T-helper 22 cell (primary cell): Measurements from ENCODE around the gene ARID3A.
"Not testable (repeated sequence)": the region's sequence is repeated elsewhere in the genome, so short reads cannot be mapped to it uniquely, and the experiment has no call there.

ENCODE experiments used
- DNase-seq: peaks from one replicate; pipeline ENCODE4 v3.0.0-alpha.2; 2020; ENCODE audit warnings: low read depth

Gene ARID3A

DNA sequence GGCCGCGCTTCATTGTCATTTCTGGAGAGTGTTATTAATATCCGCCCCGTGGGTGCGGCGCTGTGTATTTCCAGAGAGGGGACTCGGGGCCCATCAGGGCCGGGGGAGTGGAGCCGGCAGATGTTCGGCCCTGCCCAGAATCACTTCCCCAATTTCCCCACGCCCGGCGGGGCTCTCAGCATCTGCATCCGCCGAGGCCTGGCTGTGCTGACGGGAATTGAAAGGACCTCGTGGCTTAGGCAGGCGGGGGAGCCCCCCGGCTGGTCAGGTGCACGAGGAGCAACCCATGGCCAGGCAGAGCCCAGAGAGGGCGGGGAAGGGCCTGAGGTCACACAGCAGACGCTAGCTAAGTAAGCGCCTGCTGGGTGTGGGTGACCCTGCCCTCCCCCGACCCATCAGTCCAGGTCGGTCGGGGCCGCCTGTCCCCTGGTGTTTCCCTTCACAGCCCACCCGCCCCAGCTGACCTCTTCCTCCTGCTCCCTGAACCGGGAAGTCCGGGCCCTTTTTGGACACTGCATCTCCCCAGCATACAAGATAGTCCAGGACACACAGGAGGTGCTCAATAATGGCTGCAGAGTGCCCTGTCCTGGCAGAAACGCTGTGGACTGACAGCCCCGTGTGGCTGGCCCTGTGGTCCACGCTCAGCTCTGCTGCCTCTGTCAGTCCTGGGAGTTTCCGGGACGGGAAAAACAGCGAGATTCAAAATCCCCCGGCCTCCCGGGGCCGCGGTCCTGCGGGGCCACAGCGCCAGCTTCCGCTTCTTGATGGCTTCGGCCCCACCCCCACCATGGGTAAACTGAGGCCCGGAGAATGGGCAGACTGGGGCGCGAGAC, 22.1 kb downstream of the ARID3A start:
- DNase-seq, result no peak

DNA sequence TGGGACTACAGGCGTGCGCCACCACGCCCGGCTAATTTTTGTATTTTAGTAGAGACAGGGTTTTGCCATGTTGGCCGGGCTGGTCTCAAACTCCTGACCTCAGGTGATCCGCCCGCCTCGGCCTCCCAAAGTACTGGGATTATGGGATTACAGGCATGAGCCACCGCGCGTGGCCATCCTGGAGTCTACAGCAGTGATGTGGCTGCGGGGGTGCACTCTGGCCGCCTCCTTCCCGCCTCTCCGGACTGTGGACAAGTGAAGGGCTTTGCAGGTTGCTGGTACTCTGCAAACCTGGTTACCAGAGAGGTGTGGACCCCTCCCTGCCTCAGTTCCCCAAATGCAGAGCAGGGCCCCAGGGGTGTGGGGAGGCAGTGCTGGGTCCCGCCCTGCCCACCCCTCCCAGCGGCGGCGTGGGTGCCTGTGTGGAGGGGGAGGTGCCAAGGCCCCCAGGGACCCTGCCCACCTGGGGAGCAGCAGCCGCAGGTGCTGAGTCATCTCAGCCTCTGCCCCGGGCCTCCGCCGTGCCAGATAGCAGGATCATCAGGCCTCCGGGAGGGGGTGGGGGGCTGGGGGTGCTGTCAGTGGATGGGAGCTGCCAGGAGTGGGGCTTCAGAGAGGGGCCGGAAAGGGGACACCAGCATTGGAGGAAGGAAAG, 23.1 kb downstream of the ARID3A start:
- DNase-seq, result no peak

DNA sequence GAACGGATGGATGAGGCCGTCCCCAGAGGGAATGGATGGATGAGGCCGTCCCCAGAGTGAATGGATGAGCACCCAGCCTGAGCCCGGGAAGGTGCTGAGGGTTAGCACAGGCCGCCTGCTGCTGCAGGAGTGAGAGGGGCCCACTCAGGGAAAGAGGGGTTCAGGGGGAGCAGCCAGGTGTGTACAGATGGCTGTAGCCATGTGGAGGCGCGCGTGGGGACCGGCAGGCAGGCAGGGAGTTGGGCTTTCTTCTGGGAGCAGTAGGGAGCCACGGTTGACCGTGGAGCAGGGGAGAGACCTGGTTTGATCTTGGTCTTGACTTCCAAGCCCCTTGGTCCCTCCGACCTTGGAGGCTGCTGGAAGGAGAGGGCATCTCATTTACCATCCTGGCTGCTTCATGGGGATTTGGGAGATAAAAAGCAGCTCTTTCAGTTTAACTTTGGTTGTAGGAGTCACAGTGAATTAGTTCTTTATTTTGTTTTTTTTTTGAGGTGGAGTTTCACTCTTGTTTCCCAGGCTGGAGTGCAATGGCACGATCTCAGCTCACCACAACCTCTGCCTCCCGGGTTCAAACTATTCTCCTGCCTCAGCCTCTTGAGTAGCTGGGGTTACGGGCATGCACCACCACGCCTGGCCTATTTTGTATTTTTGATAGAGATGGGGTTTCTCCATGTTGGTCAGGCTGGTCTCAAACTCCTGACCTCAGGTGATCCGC, 24.7 kb downstream of the ARID3A start:
- no peak for DNase-seq

DNA sequence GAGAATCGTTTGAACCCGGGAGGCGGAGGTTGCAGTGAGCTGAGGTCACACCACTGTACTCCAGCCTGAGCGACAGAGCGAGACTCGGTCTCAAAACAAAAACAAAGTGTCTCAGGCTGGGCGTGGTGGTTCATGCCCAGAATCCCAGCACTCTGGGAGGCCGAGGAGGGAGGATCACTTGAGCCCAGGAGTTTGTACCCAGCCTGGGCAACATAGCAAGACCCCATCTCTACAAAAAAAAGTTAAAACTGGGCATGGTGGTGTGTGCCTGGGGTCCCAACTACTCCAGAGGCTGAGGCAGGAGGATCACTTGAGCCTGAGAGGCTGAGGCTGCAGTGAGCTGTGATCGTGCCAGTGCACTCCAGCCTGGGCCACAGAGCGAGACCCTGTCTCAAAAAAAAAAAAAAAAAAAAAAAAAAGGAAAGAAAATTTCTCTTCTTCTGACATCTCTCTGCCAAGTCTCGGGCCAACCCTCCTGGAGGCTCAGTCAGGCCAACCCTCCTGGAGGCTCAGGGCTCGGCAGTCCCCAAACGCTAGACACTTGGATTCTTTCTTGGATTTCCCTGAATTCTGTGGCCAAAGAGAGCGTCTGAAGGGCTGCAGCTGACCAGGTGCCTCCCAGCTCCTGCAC, 26.3 kb downstream of the ARID3A start:
- no peak for DNase-seq

DNA sequence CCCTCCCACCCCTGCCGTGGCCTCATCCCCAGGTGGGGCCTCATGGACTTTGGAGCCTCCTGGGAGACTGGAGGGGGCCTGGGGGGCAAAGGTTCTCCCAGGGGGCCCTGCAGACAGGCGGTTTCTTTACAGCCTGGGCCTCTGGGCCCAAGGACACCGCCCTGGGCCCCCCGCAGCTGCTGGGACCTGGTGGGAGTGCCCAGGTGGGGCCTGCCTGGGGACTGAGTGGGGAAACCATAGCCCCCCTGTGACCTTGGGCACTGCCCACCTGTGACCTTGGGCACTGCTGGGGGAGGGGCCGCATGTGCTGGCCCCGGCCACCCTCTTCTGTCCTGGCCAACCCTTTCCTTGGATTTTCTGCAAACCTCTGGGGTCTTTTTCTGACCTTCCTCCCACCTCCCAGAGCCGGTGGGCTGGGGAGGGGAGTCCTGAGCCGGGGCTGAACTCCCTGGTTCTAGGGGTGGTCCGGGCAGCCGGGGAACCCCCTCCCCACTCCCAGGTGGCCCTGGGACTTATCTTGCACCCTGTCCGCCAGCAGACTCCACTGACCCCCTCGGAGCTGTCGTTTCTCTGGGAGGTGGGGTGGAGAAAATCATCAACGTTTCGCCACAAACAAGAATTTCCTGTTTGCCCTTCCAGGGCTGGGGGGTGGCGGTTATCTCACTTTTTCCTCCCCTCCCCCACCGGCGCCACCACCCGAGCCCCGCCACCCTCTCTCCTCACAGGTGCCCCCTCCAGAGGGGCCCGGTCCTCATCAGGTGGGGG, 27.0 kb downstream of the ARID3A start:
- no peak for DNase-seq

DNA sequence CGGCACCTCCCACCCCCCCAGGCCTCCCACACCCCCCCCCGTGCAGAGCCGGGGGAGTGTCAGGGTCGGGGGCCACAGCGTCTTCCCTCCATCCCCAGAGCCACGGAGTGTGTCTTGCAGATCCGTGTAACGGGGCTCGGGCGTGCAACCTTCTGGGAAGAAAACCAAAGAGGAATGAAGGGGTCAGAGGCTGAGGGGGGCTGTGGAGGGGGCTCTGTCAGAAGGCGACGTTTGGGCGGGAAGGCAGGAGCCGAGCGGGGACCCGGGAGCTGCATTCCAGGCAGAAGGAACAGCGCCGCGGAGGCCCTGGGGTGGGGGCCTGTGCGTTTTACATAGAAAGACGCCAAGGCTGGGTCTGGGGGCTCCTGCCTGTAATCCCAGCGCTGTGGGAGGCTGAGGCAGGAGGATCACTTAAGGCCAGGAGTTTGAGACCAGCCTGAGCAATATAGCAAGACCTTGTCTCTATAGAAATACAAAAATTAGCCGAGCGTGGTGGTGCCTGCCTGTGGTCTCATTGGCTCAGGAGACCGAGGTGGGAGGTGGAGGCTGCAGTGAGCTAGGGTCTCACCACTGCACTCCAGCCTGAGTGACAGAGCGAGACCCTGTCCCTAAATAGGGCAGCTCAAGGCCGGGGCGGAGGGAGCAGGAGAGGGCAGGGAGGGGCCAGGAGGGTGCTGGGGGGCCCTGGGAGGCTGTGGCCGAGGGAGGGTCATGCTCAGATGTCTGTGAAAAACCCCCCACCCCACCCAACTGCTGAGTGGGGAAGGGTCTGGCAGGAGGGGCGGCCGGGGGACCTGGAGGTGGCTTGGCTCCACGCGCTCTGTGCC, 27.8 kb downstream of the ARID3A start:
- DNase-seq, result no peak

DNA sequence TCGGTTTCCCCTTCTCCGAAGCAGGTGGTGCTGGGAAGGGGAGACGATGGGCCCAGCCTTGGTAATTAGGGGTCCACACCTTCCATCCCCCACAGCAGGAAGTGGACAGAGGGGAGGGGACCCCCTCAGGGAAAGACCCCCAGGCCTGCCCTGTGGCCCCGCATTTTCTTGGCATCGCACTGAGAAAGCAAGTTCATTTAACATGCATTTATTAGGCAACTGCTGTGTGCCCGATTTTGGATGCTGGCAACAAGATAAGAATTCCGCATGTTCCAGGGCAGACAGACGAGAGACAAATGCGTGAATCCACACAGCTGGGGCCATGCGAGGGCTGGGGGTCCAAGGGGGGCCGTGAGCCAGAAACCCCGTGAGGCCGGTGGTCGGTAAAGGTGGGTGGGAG, 28.4 kb downstream of the ARID3A start:
- DNase-seq, result no peak

DNA sequence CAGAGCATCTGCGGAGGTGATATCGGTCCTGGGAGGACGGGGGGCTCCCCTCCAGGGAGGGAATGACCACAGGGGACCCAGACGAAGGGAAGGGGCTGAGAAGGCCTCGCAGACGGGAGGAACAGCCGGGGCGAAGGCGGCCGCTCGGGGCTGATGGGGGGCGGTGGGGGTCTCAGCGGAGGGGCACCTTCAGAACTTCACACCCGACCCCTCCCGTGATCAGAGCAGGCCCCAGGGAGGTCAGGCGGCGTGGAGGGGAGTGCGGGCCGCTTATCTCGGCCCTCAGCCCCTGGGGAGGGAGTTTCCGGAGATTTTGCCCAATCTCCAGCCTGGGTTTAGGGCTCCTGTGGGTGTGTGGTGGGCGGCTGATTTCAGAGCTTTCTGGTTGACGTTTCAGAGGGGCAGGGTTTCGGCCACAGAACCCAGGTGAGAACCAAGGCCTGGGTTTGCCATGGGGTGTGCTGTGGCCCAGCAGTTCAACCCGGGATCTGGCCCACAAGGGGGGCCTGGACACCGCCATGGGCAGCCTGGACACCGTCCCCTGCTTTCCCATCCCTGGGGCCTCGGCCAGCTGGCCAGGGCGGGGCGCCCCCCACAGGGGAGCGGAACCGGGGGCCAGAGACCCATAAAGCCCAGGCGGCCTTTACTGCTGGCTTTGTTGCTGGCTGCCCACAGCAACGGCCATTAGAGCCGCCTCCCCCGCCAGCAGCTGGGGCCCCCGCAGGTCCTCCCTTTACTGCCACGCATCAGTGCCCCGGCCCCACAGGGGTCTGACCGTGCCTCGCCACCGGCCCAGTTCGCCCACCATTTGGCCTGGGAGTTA, 29.0 kb downstream of the ARID3A start:
- no peak for DNase-seq

DNA sequence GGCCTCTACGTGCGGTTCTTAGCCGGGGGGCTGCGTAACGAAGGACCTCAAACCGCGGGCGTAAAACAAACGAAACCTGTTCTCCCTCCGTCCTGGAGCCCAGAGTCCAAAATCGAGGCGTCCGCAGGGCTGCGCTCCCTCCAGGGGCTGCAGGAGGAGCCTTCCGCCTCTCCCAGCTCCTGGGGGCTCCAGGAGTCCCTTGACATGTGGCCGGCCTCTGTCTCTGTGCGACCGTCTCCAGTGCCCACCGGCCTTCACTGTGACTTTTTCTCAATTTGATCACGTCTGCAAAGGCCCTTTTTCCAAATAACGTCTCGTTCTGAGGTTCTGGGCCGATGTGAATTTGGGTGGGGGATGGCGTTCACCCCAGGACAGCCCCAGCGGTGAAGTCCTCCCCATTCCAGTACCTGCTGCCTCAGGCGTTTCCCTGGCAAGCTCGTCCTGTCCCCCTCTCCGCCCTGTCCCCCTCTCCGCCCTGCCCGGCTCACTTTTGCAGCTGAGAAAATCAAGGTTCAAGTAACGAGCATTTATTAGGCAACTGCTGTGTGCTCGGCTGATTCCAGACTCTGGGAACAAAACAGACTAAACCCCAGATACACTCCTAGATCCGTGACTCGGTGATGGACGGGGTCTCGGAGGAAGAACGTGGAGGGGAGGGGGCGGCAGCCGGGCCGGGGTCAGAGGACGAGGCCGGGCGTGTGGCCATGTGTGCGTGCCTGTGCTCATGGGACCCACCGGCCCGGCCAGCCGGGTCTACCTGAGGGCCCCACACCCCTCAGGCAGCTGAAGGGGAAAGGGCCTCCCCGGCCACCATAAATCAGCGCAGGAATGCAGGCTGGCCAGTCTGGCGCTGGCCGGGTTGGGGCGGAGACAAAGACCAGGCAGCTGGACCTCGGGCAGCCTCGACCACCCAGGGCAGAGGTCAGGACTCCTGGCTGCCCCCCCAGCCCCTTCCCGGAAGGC, 30.2 kb downstream of the ARID3A start:
- no peak for DNase-seq

DNA sequence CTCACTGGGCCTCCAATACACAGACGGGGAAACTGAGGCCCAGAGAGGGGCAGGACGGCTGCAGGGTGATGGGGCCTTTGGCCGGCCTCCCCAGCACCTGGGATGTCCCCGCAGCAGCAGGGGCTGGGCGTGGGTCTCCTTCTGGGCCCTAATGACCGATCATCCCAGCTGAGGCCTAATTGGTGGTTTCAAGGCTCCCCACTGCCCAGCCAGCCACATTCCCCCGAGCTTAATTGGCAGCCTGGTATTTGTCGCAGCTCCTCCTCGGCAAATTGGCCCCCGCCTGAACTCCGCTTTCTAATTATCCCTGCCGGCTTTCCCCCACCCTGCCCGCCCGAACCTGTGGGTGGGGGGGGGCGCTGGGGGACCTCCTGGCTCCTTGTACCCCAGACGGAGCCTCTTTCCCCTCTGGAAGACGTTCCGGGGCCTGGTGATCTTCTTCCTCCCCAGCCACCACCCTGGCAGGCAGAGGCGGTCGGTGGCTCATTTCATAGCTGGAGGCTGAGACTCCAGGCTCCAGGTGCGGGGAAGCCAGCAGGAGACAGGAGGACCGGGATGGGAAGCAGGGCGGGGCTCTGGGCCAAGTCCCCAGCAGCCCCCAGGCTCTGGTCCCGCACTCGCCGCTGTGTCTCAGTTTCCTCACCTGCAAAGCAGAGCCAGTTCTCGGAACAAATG, 31.1 kb downstream of the ARID3A start:
- DNase-seq, result no peak

DNA sequence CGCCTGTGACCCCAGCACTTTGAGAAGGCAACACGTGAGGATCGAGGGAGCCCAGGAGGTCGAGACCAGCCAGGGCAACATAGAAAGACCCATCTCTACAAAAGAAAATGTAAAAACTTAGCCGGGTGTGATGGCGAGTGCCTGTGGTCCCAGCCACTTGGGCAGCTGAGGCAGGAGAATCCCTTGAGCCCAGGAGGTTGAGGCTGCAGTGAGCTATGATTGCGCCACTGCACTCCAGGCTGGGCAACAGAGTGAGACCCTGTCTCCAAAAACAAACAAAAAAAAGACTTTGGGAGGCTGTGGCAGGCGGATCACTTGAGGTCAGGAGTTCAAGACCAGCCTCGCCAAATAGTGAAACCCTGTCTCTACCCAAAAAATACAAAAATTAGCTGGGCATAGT, 31.7 kb downstream of the ARID3A start:
- not testable (repeated sequence) for DNase-seq

DNA sequence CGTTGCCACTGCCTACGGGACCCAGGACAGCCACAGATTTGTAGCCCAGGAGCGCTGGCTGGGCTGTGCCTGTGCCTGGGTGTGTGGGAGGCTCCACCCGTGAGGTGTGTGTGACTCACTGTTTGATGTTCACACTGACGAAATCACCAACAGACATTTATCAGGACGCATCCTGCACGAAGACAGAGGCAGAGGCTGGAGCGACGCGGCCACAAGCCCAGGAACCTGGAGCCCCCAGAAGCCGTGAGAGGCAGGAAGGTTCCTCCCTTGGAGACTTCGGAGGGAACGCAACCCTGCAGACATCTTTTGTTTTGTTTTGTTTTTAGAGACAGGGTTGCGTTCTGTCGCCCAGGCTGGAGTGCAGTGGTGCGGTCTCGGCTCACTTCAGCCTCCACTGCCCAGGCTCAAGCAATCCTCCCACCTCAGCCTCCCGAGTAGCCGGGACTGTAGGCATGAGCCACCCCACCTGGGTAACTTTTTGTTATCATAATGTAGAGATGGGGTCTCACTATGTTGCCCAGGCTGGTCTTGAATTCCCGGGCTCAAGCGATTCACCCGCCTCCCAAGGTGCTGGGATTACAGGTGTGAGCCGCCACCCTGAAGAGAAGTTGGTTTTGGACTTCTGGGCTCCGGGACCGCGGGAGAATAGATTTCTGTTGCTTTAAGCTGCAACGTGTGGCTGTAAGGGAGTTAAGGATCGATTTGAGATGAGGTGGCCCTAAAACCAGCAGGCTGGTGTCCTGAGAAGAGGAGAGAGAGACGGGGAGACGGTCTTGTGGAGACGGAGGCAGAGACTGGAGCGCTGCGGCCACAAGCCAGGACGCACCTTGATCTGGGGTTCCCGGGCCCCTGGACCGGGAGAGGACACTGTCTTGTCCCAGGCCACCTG, 33.4 kb downstream of the ARID3A start:
- DNase-seq, result no peak

DNA sequence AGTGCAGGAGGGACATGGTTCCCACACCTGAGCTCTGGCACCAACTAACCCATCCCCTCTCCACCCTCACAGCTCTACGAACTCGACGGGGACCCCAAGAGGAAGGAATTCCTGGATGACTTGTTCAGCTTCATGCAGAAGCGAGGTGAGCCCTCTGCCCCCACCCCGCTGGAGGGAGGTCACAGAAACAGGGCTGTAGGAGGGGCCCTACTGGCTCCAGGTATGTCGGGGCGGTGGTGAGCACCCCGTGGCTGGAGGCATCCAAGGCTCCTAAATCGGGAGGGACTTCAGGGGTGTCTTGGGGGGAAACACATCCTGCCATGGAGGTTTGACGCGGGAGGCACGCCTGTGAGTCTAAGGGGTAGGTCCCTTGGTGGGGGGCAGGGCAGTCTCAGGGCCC, 34.2 kb downstream of the ARID3A start:
- no peak for DNase-seq

DNA sequence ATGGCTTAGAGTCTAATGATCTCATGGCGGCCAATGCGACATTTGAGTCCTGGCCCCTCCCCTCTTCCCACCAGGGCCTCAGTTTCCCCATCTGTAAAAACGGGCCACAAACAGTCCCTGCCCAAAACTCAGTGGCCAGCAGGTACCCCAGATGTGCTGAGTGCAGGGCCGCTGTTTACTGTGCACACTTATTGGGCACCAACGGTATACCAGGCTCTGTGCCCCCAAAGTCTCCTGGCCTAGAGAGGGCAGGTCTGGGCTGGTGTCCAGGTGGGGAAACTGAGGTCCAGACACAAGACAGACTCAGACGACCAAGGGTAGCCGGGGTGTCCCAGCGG, 34.7 kb downstream of the ARID3A start:
- DNase-seq, result no peak

DNA sequence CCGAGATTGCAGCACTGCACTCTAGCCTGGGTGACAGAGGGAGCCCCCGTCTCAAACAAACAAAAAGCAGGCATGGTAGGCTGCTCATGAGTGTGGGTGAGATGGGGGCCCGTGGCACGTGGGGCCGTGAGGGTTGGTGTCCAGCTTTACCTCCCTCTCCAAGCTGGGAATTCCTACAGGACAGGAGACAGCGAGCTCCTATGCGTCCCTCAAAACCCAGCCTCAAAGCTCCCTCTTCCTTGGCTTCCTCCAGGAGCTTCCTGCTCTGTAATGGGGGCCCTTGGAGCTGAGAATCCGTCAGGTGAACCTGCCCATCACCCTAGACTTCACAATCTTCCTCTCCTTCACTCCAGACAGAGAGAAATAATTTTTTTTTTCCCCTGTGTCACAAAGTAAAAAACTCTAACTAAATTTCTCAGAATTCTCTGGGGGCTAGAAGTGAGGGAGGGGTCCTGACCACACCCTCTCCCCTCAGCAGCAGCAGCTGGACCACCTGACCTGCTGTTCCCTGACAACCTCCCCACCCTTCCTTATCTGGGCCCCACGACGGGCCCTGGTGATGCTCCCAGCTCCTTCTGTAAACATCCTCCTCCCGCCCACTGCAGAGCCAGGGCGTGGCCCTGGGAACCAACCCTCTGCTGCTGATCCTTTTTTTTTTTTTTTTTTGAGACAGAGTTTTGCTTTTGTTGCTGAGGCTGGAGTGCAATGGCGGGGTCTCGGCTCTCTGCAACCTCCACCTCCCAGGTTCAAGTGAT, 36.2 kb downstream of the ARID3A start:
- no peak for DNase-seq

DNA sequence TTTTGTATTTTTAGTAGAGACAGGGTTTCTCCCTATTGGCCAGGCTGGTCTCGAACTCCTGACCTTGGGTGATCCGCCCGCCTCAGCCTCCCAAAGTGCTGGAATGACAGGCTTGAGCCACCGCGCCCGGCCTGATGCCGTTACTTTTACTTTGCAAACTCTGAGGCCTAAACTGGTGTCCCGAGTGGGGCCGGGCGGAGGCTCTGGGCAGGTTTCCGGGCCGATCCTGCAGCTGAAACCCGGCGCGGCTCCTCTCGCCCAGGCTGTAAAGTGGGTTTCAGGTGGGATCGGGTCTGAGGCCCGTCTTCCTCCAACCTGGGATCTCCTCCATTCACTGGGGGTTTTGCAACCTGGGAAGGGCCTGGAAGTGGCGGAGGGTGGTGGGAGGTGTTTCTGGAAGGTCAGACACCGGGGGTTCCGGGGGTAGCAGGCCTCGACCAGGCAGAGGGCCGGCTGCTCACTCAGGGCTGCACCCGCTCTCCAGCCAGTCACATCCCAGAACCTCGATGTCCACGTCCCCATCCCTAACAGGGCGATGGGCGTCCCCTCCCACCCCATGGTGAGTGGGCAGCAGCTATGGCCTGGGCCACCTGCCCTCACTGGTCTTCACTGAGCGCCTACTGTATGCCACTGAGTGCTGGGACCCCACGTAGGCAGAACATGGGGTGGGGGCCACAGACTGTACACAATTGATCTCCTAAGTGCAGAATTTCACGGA, 37.0 kb downstream of the ARID3A start:
- DNase-seq, result no peak
